ENCODE data around the gene RDM1. TPM values are rescaled to one million over a fixed set of nuclear protein-coding genes. Genes with fewer than 3 reads are reported as not detected.

RDM1 gene
- total RNA-seq, 2 donors from 2014 or later, result 1.3 to 3.5 TPM

GRCh38 chr17:35889241-35889640 lies 41.3 kb downstream of the RDM1 start:
- peak; percentile 79 to 83 for ATAC-seq
- H3K9me3 Mint-ChIP-seq, result peaks cover 4% of the 10 kb centered on the region
- no peaks in the 10 kb centered on the region for H3K27me3 Mint-ChIP-seq
- H3K36me3 Mint-ChIP-seq, result no peaks in the 10 kb centered on the region
- peak overlapping the region; percentile 75 for H3K4me3 Mint-ChIP-seq
- peak overlapping the region; percentile 85 to 91 for H3K27ac Mint-ChIP-seq
- peaks cover 65 to 71% of the 10 kb centered on the region in 2 donors for H3K4me1 Mint-ChIP-seq (ENCODE audit: low read depth in 2 of 2)
- DNase-seq (ENCODE audit: low spot score), result peak; percentile 66

GRCh38 chr17:35879773-35880654 lies 50.6 kb downstream of the RDM1 start, which contains the start of gene CCL5:
Gene CCL5 (minus strand): TSS chr17:35880360.
- DNase-seq (ENCODE audit: low spot score) (peak; percentile 89), ATAC-seq (peak; percentile 91 to 95)
- no peaks in the 10 kb centered on the region for H3K27me3 Mint-ChIP-seq
- peak within 1 kb of the TSS; percentile 98 for H3K4me3 Mint-ChIP-seq
- peaks cover 56 to 63% of the 10 kb centered on the region in 2 donors for H3K4me1 Mint-ChIP-seq (ENCODE audit: low read depth in 2 of 2)
- peak within 1 kb of the TSS; percentile 99 for H3K27ac Mint-ChIP-seq
- peaks cover 28% of the 10 kb centered on the region for H3K36me3 Mint-ChIP-seq
- no peaks in the 10 kb centered on the region for H3K9me3 Mint-ChIP-seq

- no peak for ATAC-seq
- H3K27ac Mint-ChIP-seq, result peak overlapping the region; percentile 99
- H3K27me3 Mint-ChIP-seq, result no peaks in the 10 kb centered on the region
- H3K4me3 Mint-ChIP-seq, result peak overlapping the region; percentile 98
- no peaks in the 10 kb centered on the region for H3K9me3 Mint-ChIP-seq
- H3K4me1 Mint-ChIP-seq (ENCODE audit: low read depth in 2 of 2), result peaks cover 61 to 69% of the 10 kb centered on the region in 2 donors
- no peak for DNase-seq (ENCODE audit: low spot score)
- peaks cover 32% of the 10 kb centered on the region for H3K36me3 Mint-ChIP-seq
Measured at GRCh38 chr17:35878361-35878760, 52.2 kb downstream of the RDM1 start.

GRCh38 chr17:35877345-35878029 lies 53.1 kb downstream of the RDM1 start:
- peaks cover 65 to 73% of the 10 kb centered on the region in 2 donors for H3K4me1 Mint-ChIP-seq (ENCODE audit: low read depth in 2 of 2)
- H3K4me3 Mint-ChIP-seq, result peak overlapping the region; percentile 98
- ATAC-seq (no peak), DNase-seq (ENCODE audit: low spot score) (no peak)
- peak overlapping the region; percentile 99 for H3K27ac Mint-ChIP-seq
- peaks cover 36% of the 10 kb centered on the region for H3K36me3 Mint-ChIP-seq
- H3K9me3 Mint-ChIP-seq, result no peaks in the 10 kb centered on the region
- no peaks in the 10 kb centered on the region for H3K27me3 Mint-ChIP-seq

GRCh38 chr17:35876534-35876933 lies 54.0 kb downstream of the RDM1 start:
- H3K9me3 Mint-ChIP-seq, result no peaks in the 10 kb centered on the region
- ATAC-seq, result no peak
- H3K36me3 Mint-ChIP-seq, result peaks cover 40% of the 10 kb centered on the region
- H3K4me3 Mint-ChIP-seq, result peak overlapping the region; percentile 98
- no peak for DNase-seq (ENCODE audit: low spot score)
- H3K4me1 Mint-ChIP-seq (ENCODE audit: low read depth in 2 of 2), result peaks cover 67 to 78% of the 10 kb centered on the region in 2 donors
- no peaks in the 10 kb centered on the region for H3K27me3 Mint-ChIP-seq
- peak overlapping the region; percentile 99 for H3K27ac Mint-ChIP-seq

GRCh38 chr17:35875800-35876139 lies 54.8 kb downstream of the RDM1 start:
- DNase-seq (ENCODE audit: low spot score) (no peak), ATAC-seq (no peak)
- H3K4me3 Mint-ChIP-seq, result peak overlapping the region; percentile 98
- H3K4me1 Mint-ChIP-seq (ENCODE audit: low read depth in 2 of 2), result peaks cover 71 to 77% of the 10 kb centered on the region in 2 donors
- no peaks in the 10 kb centered on the region for H3K27me3 Mint-ChIP-seq
- no peaks in the 10 kb centered on the region for H3K9me3 Mint-ChIP-seq
- peak overlapping the region; percentile 99 for H3K27ac Mint-ChIP-seq
- H3K36me3 Mint-ChIP-seq, result peaks cover 42% of the 10 kb centered on the region

GRCh38 chr17:35875072-35875799 lies 55.3 kb downstream of the RDM1 start:
- no peak for ATAC-seq

GRCh38 chr17:35872196-35872980 lies 58.2 kb downstream of the RDM1 start:
- Mint-ChIP-seq H3K36me3 (peaks cover 30% of the 10 kb centered on the region), H3K27me3 (no peaks in the 10 kb centered on the region), H3K4me3 (no peak overlapping the region), H3K9me3 (no peaks in the 10 kb centered on the region), H3K4me1 (ENCODE audit: low read depth in 2 of 2) (peaks cover 48 to 55% of the 10 kb centered on the region in 2 donors), H3K27ac (peak overlapping the region; percentile 55 to 86)
- ATAC-seq (no peak), DNase-seq (ENCODE audit: low spot score) (no peak)

More at GRCh38 chr17:35875072-35875799, 55.3 kb downstream of the RDM1 start:
- Mint-ChIP-seq H3K4me3 (peak overlapping the region; percentile 98), H3K36me3 (peaks cover 41% of the 10 kb centered on the region), H3K27me3 (no peaks in the 10 kb centered on the region), H3K9me3 (no peaks in the 10 kb centered on the region), H3K4me1 (ENCODE audit: low read depth in 2 of 2) (peaks cover 68 to 73% of the 10 kb centered on the region in 2 donors), H3K27ac (peak overlapping the region; percentile 99)
- no peak for DNase-seq (ENCODE audit: low spot score)

- peaks cover 21% of the 10 kb centered on the region for H3K36me3 Mint-ChIP-seq
- H3K9me3 Mint-ChIP-seq, result no peaks in the 10 kb centered on the region
- H3K27me3 Mint-ChIP-seq, result no peaks in the 10 kb centered on the region
- H3K4me1 Mint-ChIP-seq (ENCODE audit: low read depth in 2 of 2), result peaks cover 42 to 52% of the 10 kb centered on the region in 2 donors
- H3K4me3 Mint-ChIP-seq, result peak overlapping the region; percentile 18
- H3K27ac Mint-ChIP-seq, result peak overlapping the region; percentile 67 to 84
- ATAC-seq, result peak; percentile 60 to 69
- DNase-seq (ENCODE audit: low spot score), result no peak
Measured at GRCh38 chr17:35870906-35871819, 59.4 kb downstream of the RDM1 start.

- Mint-ChIP-seq H3K36me3 (peaks cover 16% of the 10 kb centered on the region), H3K27ac (peak within 1 kb of the TSS; percentile 32 to 68), H3K27me3 (no peaks in the 10 kb centered on the region), H3K4me3 (no peak within 1 kb of the TSS), H3K9me3 (no peaks in the 10 kb centered on the region), H3K4me1 (ENCODE audit: low read depth in 2 of 2) (peaks cover 38 to 56% of the 10 kb centered on the region in 2 donors)
- DNase-seq (ENCODE audit: low spot score) (no peak), ATAC-seq (no peak)
Measured at GRCh38 chr17:35868737-35869136, 61.8 kb downstream of the RDM1 start, which contains the start of gene HEATR9. Gene HEATR9 (minus strand): TSS chr17:35868891. CDS start chr17:35868742, 149 bp downstream.
